ENCODE results near the gene PRKCA. TPM values are rescaled to one million over a fixed set of nuclear protein-coding genes. Genes with fewer than 3 reads are reported as not detected.

The PRKCA gene
- total RNA-seq, 1 experiment from 2014 or later = 22.6 TPM

DNA sequence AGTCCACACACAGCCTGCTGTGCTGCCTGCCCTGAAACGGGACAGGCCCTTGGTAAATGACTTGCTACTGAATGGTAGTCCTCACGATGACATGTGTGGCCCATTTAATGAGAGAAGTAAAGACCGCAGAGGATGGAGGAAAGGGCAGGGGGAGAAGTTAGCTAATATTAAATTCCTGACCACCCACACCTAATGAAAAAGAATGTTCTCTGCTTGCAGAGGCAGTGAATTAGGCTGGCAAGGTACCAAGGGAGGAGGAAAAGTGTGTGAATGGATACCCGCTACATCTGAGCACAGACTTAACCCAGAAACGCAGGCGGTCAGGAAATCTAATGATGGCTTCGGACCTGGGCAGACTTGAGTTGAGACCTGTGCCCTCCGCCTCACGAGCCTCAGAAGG lies 141.2 kb downstream of the PRKCA start:
- Histone ChIP-seq H3K79me2 (ENCODE audit: low read length) (peaks cover 19% of the 10 kb centered on the region), H3K27me3 (ENCODE audit: low read length) (no peaks in the 10 kb centered on the region), H2AFZ (ENCODE audit: low read length) (no peak overlapping the region), H3K9me2 (replicated peaks; ENCODE audit: low read length) (no peaks in the 10 kb centered on the region), H3K27ac (ENCODE audit: low read length) (no peak overlapping the region), H3K9me3 (ENCODE audit: low read length) (no peaks in the 10 kb centered on the region), H3K36me3 (ENCODE audit: low read depth, low read length) (no peaks in the 10 kb centered on the region), H3F3A (ENCODE audit: low read length, unreplicated experiment) (no peaks in the 10 kb centered on the region), H3K9ac (ENCODE audit: low read length) (no peak overlapping the region), H4K20me1 (ENCODE audit: low read length) (no peaks in the 10 kb centered on the region), H3K4me3 (ENCODE audit: low read length) (no peak overlapping the region), H3K4me1 (ENCODE audit: insufficient read depth, low read length) (no peaks in the 10 kb centered on the region), H3K4me2 (ENCODE audit: low read length) (no peak overlapping the region)
- no TSS peak for BruUV-seq (replicated peaks)
- CTCF ChIA-PET = no interaction called here
- DNase-seq (no peak), ATAC-seq (no peak)
- TF ChIP-seq, protein P1, sequence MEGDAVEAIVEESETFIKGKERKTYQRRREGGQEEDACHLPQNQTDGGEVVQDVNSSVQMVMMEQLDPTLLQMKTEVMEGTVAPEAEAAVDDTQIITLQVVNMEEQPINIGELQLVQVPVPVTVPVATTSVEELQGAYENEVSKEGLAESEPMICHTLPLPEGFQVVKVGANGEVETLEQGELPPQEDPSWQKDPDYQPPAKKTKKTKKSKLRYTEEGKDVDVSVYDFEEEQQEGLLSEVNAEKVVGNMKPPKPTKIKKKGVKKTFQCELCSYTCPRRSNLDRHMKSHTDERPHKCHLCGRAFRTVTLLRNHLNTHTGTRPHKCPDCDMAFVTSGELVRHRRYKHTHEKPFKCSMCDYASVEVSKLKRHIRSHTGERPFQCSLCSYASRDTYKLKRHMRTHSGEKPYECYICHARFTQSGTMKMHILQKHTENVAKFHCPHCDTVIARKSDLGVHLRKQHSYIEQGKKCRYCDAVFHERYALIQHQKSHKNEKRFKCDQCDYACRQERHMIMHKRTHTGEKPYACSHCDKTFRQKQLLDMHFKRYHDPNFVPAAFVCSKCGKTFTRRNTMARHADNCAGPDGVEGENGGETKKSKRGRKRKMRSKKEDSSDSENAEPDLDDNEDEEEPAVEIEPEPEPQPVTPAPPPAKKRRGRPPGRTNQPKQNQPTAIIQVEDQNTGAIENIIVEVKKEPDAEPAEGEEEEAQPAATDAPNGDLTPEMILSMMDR (conservative IDR thresholded peaks at IDR 0.05; ENCODE audit: low read depth, low read length) = no peak
- TF ChIP-seq EZH2phosphoT487 (IDR thresholded peaks at IDR 0.05; ENCODE audit: borderline replicate concordance, low read length) = no peak
- no peak for TF ChIP-seq EZH2 (IDR thresholded peaks at IDR 0.05; ENCODE audit: low read length, unreplicated experiment)
- intact Hi-C loops (cut with micrococcal nuclease) = no loop called here
- POLR2A ChIA-PET (ENCODE audit: unreplicated experiment) = no interaction called here

DNA sequence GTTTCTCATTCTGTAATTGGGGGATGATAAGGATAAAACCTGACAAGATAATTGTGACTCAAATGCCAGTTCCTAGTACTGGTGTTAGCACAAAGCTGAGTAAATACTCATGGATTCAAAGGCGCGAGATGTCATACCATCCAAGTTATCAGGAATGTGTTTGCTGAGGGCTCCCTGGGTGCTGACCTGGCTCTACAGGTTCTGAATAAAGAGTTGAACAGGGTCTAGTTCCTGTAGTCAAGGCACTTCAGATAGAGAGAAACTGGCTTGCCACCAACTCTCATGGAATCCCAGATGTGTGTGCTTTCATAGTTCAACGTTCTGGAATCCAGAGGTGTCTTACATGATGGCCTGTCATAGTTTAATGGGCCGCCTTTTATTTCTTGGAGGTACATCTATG lies 141.6 kb downstream of the PRKCA start:
- Histone ChIP-seq H4K20me1 (ENCODE audit: low read length) (no peaks in the 10 kb centered on the region), H3K4me1 (ENCODE audit: insufficient read depth, low read length) (no peaks in the 10 kb centered on the region), H3F3A (ENCODE audit: low read length, unreplicated experiment) (no peaks in the 10 kb centered on the region), H3K27me3 (ENCODE audit: low read length) (no peaks in the 10 kb centered on the region), H3K9ac (ENCODE audit: low read length) (no peak overlapping the region), H3K4me2 (ENCODE audit: low read length) (no peak overlapping the region), H3K79me2 (ENCODE audit: low read length) (peaks cover 23% of the 10 kb centered on the region), H3K9me2 (replicated peaks; ENCODE audit: low read length) (no peaks in the 10 kb centered on the region), H3K9me3 (ENCODE audit: low read length) (no peaks in the 10 kb centered on the region), H3K27ac (ENCODE audit: low read length) (no peak overlapping the region), H3K4me3 (ENCODE audit: low read length) (no peak overlapping the region), H2AFZ (ENCODE audit: low read length) (no peak overlapping the region), H3K36me3 (ENCODE audit: low read depth, low read length) (no peaks in the 10 kb centered on the region)
- POLR2A ChIA-PET (ENCODE audit: unreplicated experiment) = no interaction called here
- TF ChIP-seq EZH2 (IDR thresholded peaks at IDR 0.05; ENCODE audit: low read length, unreplicated experiment) (no peak), EZH2phosphoT487 (IDR thresholded peaks at IDR 0.05; ENCODE audit: borderline replicate concordance, low read length) (no peak)
- TF ChIP-seq, protein P1 (conservative IDR thresholded peaks at IDR 0.05; ENCODE audit: low read depth, low read length) = no peak
- CTCF ChIA-PET = no interaction called here
- intact Hi-C loops (cut with micrococcal nuclease) = no loop called here
- DNase-seq = no peak
- no peak for ATAC-seq
- BruUV-seq (replicated peaks) = no TSS peak

DNA sequence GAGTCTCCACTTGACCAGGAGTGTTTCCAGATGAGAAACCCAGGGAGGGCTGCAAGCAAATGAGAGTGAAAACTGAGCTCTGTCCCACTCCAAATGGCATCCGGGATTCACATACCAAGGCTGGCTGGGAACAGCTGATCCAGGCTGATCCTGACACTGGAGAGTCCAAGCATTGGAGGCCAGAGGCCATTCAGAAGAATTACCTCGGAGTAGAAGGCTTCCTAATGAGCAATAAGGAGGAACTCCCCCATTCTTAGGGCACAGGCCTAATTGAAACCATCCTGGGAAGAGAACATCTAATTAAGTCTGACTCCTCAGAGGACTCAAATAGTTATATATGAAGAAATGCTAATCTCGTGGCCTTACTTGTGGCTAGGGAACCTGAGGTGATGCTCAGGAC lies 142.8 kb downstream of the PRKCA start:
- ChIA-PET CTCF (no interaction called here), POLR2A (ENCODE audit: unreplicated experiment) (no interaction called here)
- Histone ChIP-seq H3K9me2 (replicated peaks; ENCODE audit: low read length) (no peaks in the 10 kb centered on the region), H2AFZ (ENCODE audit: low read length) (no peak overlapping the region), H3K4me1 (ENCODE audit: insufficient read depth, low read length) (no peaks in the 10 kb centered on the region), H3K79me2 (ENCODE audit: low read length) (peaks cover 22% of the 10 kb centered on the region), H3K36me3 (ENCODE audit: low read depth, low read length) (no peaks in the 10 kb centered on the region), H3F3A (ENCODE audit: low read length, unreplicated experiment) (no peaks in the 10 kb centered on the region), H3K9ac (ENCODE audit: low read length) (no peak overlapping the region), H3K4me3 (ENCODE audit: low read length) (no peak overlapping the region), H4K20me1 (ENCODE audit: low read length) (no peaks in the 10 kb centered on the region), H3K4me2 (ENCODE audit: low read length) (no peak overlapping the region), H3K27me3 (ENCODE audit: low read length) (no peaks in the 10 kb centered on the region), H3K27ac (ENCODE audit: low read length) (no peak overlapping the region), H3K9me3 (ENCODE audit: low read length) (no peaks in the 10 kb centered on the region)
- intact Hi-C loops (cut with micrococcal nuclease) = no loop called here
- TF ChIP-seq, protein P1 (conservative IDR thresholded peaks at IDR 0.05; ENCODE audit: low read depth, low read length) = no peak
- TF ChIP-seq EZH2phosphoT487 (IDR thresholded peaks at IDR 0.05; ENCODE audit: borderline replicate concordance, low read length) (no peak), EZH2 (IDR thresholded peaks at IDR 0.05; ENCODE audit: low read length, unreplicated experiment) (no peak)
- BruUV-seq (replicated peaks) = no TSS peak
- DNase-seq = no peak
- ATAC-seq = no peak
